ENCODE data around the gene STAT4. TPM values are rescaled to one million over a fixed set of nuclear protein-coding genes. Genes with fewer than 3 reads are reported as not detected.

The STAT4 gene
- total RNA-seq, 1 experiment from 2014 or later, result 0.33 TPM

DNA sequence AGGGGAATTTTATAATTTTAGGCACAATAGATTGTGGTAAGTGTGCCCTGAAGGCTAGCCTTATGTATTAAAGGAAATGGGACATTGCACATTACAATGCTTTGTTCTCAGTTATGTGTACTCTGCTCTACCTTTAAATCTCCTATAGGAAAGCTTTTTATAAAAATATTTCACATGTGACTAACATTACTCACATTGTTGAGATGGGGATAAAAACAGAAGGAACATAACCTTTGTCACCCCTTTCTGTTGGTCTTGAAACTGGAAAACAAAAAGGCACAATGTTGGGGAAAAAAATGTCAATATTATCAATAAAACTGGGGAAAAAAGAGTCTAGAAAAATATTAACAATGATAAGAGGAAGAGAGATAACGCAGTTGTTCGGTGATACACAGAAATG lies 119.5 kb downstream of the STAT4 start:
- no peak overlapping the region for H3K14ac ChIP-seq (ENCODE audit: insufficient read depth, low read length)
- H2BK5ac ChIP-seq (ENCODE audit: insufficient read length, low read length), result no peak overlapping the region
- H3K27ac ChIP-seq (ENCODE audit: insufficient read length, low read depth, low read length), result no peak overlapping the region
- no peaks in the 10 kb centered on the region; the same call in 1 of the 2 replicates for H3K4me1 ChIP-seq (ENCODE audit: insufficient read depth, low read length)
- H2AFZ ChIP-seq (ENCODE audit: low read length), result no peak overlapping the region
- no peak overlapping the region for H3K4me2 ChIP-seq (ENCODE audit: insufficient read depth, insufficient read length, low read length)
- H4K91ac ChIP-seq (ENCODE audit: insufficient read length, low read depth, low read length), result no peak overlapping the region
- peaks cover 8 to 12% of the 10 kb centered on the region in 2 experiments for H3K4me1 Mint-ChIP-seq
- H3K23ac ChIP-seq (ENCODE audit: insufficient read length, low read depth, low read length), result no peak overlapping the region
- H3K9me3 ChIP-seq (ENCODE audit: control insufficient read depth, low read depth, low read length), result no peaks in the 10 kb centered on the region
- DNase-seq, result no peak
- no peak overlapping the region for H2BK20ac ChIP-seq (ENCODE audit: low read depth, low read length, poor library complexity, severe bottlenecking)
- no peak overlapping the region for H3T11ph ChIP-seq (ENCODE audit: low read length)
- H4K8ac ChIP-seq (replicated peaks; ENCODE audit: insufficient read length, low read depth, low read length), result no peak overlapping the region
- H3K23me2 ChIP-seq (ENCODE audit: insufficient read length, low read depth, low read length, poor library complexity, severe bottlenecking), result no peaks in the 10 kb centered on the region
- H3K9ac ChIP-seq (ENCODE audit: extremely low read depth, insufficient read length, low read length), result no peak overlapping the region
- no peak overlapping the region for H3K56ac ChIP-seq (ENCODE audit: insufficient read length, low read depth, low read length)
- no peaks in the 10 kb centered on the region; the same call in 1 of the 2 replicates for H3K27me3 Mint-ChIP-seq (ENCODE audit: low read depth)
- no peaks in the 10 kb centered on the region for H3K27me3 ChIP-seq (ENCODE audit: insufficient read depth, low read length)
- no peak overlapping the region for H3K27ac Mint-ChIP-seq
- no peaks in the 10 kb centered on the region for H3K79me1 ChIP-seq (ENCODE audit: insufficient read depth, low read depth, low read length, poor library complexity, severe bottlenecking)
- H3K4ac ChIP-seq (ENCODE audit: low read depth, low read length), result no peak overlapping the region
- no peak overlapping the region for H4K5ac ChIP-seq (ENCODE audit: insufficient read length, low read depth, low read length)
- no peak overlapping the region for H3K4me3 Mint-ChIP-seq
- WGBS (ENCODE audit: extremely low coverage, insufficient read length, low lambda C conversion rate), result no CpG with 5 or more reads among the region's 2 CpGs
- no peak overlapping the region for H2BK120ac ChIP-seq (ENCODE audit: low read depth, low read length, poor library complexity, severe bottlenecking)
- H3K9me3 Mint-ChIP-seq, result no peaks in the 10 kb centered on the region
- H2BK12ac ChIP-seq (ENCODE audit: insufficient read length, low read depth, low read length), result no peak overlapping the region
- no peaks in the 10 kb centered on the region for H3K36me3 Mint-ChIP-seq (ENCODE audit: insufficient read depth in 1 of 3, low read depth in 3 of 3)
- no peak overlapping the region for H2AK5ac ChIP-seq (ENCODE audit: insufficient read length, low read length)
- H3K79me2 ChIP-seq (ENCODE audit: insufficient read depth, low read length), result no peaks in the 10 kb centered on the region
- TF ChIP-seq CTCF (conservative IDR thresholded peaks at IDR 0.05), result no peak
- H4K20me1 ChIP-seq (ENCODE audit: control insufficient read depth, insufficient read depth, insufficient read length), result no peaks in the 10 kb centered on the region
- H3K18ac ChIP-seq (ENCODE audit: insufficient read length, low read depth, low read length), result no peak overlapping the region
- no peak overlapping the region for H2BK15ac ChIP-seq (ENCODE audit: low read depth, low read length)
